Fibroblast of mammary gland (primary cell): ENCODE measurements around the gene SUN1.
"Not testable (repeated sequence)": the region's sequence is repeated elsewhere in the genome, so short reads cannot be mapped to it uniquely, and the experiment has no call there.

Experiments used
- DNase-seq: peaks from one replicate; pipeline ENCODE4 v3.0.0-alpha.2; 2010; ENCODE audit warnings: low read depth
- H3K4me3 ChIP-seq: 2 replicates; pipeline ENCODE4 v1.5.1; 2011; ENCODE audit warnings: low read depth, mild to moderate bottlenecking, low read length, moderate library complexity; ENCODE audit not compliant: control insufficient read depth
- TF ChIP-seq, protein P1 (sequence below): conservative IDR thresholded peaks from 2 replicates; pipeline ENCODE4 v1.5.1; 2011; ENCODE audit warnings: low read depth, low read length, inconsistent platforms; ENCODE audit not compliant: control insufficient read depth, insufficient read depth

The SUN1 gene

DNA sequence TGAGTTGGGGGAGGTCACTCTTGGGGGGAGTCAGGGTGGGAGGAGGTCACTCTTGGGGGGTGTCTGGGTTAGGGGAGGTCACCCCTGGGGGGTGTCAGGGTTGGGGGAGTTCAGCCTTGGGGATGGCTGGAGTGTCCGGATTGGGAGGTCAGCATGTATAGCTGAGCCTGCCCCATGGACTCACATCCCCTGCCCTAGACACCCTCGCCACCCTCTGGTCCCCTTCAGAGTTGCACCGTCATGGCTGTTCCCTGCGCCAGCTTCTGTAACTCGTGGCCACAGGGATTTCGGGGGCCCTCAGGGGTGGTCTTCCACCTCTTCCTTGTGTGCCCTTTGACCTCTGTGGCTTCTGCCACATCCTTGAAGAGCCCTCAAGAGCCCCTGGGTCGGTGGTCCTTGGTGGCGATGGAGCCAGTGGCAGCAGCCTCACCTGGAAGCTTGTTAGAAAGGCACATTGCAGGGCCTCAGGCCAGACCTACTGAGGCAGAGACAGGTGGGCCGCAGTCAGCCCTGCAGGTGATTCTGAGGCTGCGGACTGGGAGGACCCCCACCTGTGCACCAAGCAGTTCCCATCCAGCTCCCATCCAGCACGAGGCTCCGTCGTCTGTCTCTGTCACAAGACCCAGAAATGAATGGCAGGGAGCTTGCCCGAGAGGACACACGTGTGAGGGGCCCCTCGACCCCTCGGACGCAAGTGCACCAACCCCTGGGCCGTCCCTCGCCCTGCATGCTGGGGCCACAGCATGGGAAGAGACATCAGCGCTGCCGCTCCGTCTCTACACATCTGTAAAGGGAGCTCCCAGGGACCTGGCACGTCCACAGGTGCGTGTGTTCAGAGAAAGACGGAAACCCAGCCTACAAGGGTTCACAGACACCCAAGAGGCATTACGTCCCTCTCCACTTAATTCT is 44.7 kb upstream of the SUN1 start:
- DNase-seq = no peak
- no peak overlapping the region for H3K4me3 ChIP-seq
- TF ChIP-seq, protein P1, sequence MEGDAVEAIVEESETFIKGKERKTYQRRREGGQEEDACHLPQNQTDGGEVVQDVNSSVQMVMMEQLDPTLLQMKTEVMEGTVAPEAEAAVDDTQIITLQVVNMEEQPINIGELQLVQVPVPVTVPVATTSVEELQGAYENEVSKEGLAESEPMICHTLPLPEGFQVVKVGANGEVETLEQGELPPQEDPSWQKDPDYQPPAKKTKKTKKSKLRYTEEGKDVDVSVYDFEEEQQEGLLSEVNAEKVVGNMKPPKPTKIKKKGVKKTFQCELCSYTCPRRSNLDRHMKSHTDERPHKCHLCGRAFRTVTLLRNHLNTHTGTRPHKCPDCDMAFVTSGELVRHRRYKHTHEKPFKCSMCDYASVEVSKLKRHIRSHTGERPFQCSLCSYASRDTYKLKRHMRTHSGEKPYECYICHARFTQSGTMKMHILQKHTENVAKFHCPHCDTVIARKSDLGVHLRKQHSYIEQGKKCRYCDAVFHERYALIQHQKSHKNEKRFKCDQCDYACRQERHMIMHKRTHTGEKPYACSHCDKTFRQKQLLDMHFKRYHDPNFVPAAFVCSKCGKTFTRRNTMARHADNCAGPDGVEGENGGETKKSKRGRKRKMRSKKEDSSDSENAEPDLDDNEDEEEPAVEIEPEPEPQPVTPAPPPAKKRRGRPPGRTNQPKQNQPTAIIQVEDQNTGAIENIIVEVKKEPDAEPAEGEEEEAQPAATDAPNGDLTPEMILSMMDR = no peak

DNA sequence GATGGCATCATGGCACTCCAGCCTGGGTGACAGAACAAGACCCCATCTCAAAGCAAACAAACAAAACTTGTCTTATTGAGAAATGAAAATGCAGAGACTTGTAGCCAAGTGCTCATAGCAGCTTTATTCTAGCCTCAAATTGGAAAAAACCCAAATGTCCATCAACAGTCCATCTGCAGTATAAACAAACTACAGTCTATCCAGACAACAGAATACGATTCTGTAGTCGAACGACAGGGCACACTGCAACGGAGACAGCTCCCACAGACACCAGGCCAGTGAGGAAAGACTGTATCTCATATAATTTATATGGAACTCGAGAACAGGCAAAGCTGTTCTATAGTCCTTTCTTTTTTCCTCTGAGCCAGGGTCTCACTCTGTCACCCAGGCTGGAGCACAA is 40.8 kb upstream of the SUN1 start:
- TF ChIP-seq, protein P1 = no peak
- no peak for DNase-seq

GRCh38 chr7:794207-794606 is 38.1 kb upstream of the SUN1 start:
- DNase-seq = no peak
- no peak overlapping the region for H3K4me3 ChIP-seq
- TF ChIP-seq, protein P1 = no peak

More for the DNA sequence above, 40.8 kb upstream of the SUN1 start:
- H3K4me3 ChIP-seq = no peak overlapping the region

DNA sequence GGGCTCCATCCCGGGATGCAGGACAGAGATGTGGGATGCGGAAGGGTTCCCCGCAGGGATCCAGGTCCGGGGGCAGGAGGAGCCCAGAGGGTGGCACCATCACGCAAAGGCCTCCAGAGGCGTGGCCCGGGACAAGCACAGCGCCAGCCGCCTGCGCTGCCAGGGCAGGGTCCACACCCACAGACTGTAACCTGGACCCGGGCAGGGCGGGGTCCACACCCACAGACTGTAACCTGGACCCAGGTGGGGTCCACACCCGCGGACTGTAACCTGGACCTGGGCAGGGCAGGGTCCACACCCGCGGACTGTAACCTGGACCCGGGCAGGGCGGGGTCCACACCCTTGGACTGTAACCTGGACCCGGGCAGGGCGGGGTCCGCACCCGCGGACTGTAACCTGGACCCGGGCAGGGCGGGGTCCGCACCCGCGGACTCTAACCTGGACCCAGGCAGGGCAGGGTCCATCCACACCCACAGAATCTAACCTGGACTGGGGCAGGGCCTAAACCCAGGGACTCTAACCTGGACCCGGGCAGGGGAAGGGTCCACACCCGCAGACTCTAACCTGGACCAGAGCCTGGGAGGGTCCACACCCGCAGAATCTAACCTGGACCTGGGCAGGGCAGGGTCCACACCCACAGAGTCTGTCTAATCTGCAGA is 37.5 kb upstream of the SUN1 start:
- TF ChIP-seq, protein P1 = no peak
- no peak for DNase-seq
- no peak overlapping the region for H3K4me3 ChIP-seq

GRCh38 chr7:796434-797169 is 35.7 kb upstream of the SUN1 start:
- not testable (repeated sequence) for DNase-seq

DNA sequence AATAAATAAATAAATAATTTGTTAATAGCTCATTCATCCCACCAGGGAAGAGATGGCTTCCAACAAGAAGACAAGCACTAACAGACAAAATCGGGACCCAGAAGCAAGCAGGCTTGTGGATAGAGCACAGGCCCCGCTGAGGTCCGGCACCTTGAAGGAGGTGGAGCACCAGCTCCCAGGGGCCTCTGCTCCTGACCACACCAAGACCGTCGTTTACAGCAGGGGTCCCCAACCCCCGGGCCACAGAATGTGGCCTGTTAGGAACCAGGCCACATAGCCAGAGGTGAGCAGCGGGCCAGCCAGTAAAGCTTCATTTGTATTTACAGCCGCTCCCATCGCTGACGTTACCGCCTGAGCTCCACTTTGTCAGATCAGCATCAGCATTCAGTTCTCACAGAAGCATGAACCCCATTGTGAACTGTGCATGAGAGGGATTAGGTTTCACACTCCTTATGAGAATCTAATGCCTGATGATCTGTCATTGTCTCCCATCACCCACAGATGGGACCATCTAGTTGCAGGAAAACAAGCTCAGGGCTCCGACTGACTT is 33.3 kb upstream of the SUN1 start:
- no peak for DNase-seq

More at GRCh38 chr7:796434-797169, 35.7 kb upstream of the SUN1 start:
- not testable (repeated sequence) for H3K4me3 ChIP-seq

More for the DNA sequence above, 33.3 kb upstream of the SUN1 start:
- TF ChIP-seq, protein P1 = no peak
- no peak overlapping the region for H3K4me3 ChIP-seq
